GM19099 (cell line): ENCODE data around the gene KISS1R.

Experiments
- POLR2A ChIP-seq: IDR thresholded peaks from 3 replicates; pipeline ENCODE4 v1.6.1; 2011; ENCODE audit warnings: low read depth; ENCODE audit not compliant: insufficient read length; ENCODE audit errors: extremely low read depth

KISS1R gene

GRCh38 chr19:904545-904944 is 12.6 kb upstream of the KISS1R start:
- TF ChIP-seq POLR2A = no peak

GRCh38 chr19:906480-906879 is 10.7 kb upstream of the KISS1R start:
- no peak for TF ChIP-seq POLR2A

GRCh38 chr19:907183-907853 is 9.8 kb upstream of the KISS1R start:
- TF ChIP-seq POLR2A = no peak

GRCh38 chr19:911197-912033 is 5.7 kb upstream of the KISS1R start:
- TF ChIP-seq POLR2A = no peak

- TF ChIP-seq POLR2A = no peak
These were observed 4.7 kb upstream of the KISS1R start for GRCh38 chr19:912181-913079.

- peak; percentile 82 for TF ChIP-seq POLR2A
These were observed 3.9 kb upstream of the KISS1R start, which contains the start of gene R3HDM4 for GRCh38 chr19:913080-913748. Gene R3HDM4 (minus strand): TSS chr19:913219. CDS start chr19:913157, 62 bp downstream.

- no peak for TF ChIP-seq POLR2A
These were observed 349 bp upstream of the KISS1R start for GRCh38 chr19:916645-917322.

- no peak for TF ChIP-seq POLR2A
These were observed 962 bp downstream of the KISS1R start for GRCh38 chr19:918152-918437.

GRCh38 chr19:918481-919198 is 1.5 kb downstream of the KISS1R start:
- no peak for TF ChIP-seq POLR2A

- TF ChIP-seq POLR2A = no peak
These were observed 2.3 kb downstream of the KISS1R start for GRCh38 chr19:919199-920050.

GRCh38 chr19:920051-920864 is 3.1 kb downstream of the KISS1R start:
- peak; percentile 30 for TF ChIP-seq POLR2A

- TF ChIP-seq POLR2A = peak; percentile 40
These were observed 7.5 kb downstream of the KISS1R start for GRCh38 chr19:924553-925086.
